EL (cell line): Measurements from ENCODE around the gene ZBTB37.
"Not testable (repeated sequence)": the region's sequence is repeated elsewhere in the genome, so short reads cannot be mapped to it uniquely, and the experiment has no call there.

Experiments
- DNase-seq: peaks from one replicate; pipeline ENCODE4 v3.0.0-alpha.2; 2016

The ZBTB37 gene

GRCh38 chr1:173866413-173867115 lies 1.6 kb upstream of the ZBTB37 start:
- peak; percentile 20 for DNase-seq

GRCh38 chr1:173867141-173867752 lies 933 bp upstream of the ZBTB37 start:
- DNase-seq: no peak

GRCh38 chr1:173867753-173868265 lies 371 bp upstream of the ZBTB37 start, which contains the start of gene GAS5:
GAS5 (minus strand) TSS chr1:173867989.
- peak; percentile 100 for DNase-seq

DNA sequence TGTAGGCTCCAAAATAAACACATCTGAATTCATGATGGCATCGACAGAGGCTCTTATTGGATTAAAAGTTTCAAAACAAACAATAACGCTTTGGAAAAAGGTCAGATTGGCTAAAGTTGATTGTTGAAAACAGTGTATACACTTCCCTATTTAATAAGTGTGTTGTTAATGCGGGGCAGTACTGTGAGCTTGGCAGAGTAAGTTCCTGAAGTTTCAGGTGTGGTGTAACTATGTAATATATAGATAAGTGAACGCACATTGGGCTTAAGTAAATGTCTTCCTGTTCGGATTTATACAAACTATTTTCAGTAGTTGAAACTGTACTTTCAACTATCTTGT lies 810 bp downstream of the ZBTB37 start:
- DNase-seq: no peak

GRCh38 chr1:173870252-173871075 lies 2.3 kb downstream of the ZBTB37 start:
- DNase-seq: no peak

DNA sequence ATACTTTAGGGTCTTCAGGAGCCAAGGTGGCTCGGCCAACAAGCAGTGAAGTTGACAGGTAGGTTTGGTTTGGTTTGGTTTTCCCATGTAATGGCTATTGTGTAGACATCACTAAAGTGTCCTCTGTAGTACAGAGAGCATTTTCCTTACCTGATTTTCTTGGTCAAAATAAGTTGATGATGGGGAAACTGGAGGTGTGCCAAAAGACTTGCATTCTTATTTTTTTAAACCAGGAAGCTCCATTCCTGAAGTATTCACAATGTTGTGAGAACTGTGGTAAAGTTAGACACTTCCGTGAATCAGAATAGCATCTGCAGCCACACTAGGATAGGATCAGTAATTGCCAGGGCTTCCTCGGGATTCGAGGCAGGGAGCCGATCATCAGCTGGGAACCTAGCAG lies 2.9 kb downstream of the ZBTB37 start:
- no peak for DNase-seq

GRCh38 chr1:173871500-173871899 lies 3.3 kb downstream of the ZBTB37 start:
- DNase-seq: no peak

GRCh38 chr1:173876732-173877131 lies 8.6 kb downstream of the ZBTB37 start:
- no peak for DNase-seq

DNA sequence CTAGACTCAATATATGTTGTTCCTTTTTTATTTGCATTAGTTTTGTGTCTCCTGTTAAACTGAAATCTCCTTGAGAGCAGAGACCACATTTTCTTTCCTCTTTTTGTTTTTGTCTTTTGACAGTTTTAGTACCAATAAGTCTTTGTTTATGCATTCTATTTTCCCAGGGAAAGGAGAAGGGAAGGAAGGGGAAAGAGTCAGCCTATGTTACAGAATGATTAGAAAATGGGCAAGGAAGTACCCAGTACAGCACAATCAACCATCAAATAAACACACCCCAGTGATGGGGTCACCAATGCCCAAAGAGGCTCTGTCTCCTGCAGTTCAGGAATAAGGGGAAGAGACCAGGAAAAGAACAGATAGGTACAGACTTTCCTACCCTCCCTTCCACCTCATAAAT lies 10.1 kb downstream of the ZBTB37 start:
- DNase-seq: no peak

GRCh38 chr1:173881117-173881516 lies 12.9 kb downstream of the ZBTB37 start:
- DNase-seq: not testable (repeated sequence)

DNA sequence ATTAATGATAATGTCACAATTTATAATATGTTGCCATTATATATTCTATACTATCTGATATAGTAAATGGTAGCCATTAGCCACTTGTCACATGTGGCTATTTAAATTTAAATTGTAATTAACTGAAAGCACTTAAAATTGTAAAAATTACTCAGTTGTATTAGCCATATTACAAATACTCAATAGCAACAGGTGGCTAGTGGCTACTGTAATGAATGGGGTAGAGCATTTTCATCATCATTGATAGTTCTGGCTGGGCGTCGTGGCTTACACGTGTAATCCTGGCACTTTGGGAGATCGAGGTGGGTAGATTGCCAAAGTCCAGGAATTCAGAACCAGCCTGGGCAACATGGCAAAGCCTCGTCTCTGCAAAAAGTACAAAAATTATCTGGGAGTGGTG lies 16.5 kb downstream of the ZBTB37 start:
- DNase-seq: no peak

DNA sequence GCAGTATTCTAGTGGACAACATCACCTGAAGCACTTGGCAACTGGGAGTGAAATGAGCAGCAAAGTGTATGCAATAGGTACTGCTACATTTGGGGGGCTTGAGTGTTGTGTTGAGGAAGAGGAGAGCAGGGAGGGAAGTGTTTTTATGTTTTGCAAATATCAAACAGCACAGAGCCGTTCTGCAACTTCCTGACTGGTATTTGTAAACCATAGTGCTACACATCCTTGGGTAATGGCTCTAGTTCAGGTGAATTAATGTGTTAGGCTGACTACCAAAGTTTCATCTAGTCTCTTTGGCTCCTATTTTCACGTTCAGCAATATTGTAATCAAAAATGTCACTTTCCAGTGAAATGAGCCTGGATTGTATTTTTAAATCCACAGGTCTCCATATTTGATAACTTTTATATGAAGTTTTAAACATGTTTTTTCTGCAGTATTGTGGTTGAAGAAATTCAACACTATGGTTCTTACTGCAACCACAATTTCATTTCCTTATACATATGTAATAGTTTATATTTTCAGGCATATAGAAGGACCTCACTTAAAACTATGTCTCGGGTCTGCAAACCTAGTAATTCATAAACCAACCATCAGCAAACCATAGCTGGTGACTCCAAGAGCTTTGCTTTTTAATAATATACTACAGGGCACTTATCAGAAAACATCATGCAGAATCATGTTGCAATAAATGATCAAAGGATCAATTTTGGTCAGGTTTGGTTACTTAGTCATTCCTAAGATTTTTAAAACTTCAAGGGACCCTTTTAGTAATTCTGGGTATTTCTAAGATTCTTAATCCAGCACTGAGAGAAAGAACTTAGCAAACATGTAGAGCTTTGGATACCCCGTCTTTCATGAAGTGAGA lies 18.8 kb downstream of the ZBTB37 start:
- DNase-seq: no peak

- no peak for DNase-seq
These were observed 19.4 kb downstream of the ZBTB37 start for GRCh38 chr1:173887627-173888026.

GRCh38 chr1:173888749-173889148 lies 20.6 kb downstream of the ZBTB37 start:
- no peak for DNase-seq

DNA sequence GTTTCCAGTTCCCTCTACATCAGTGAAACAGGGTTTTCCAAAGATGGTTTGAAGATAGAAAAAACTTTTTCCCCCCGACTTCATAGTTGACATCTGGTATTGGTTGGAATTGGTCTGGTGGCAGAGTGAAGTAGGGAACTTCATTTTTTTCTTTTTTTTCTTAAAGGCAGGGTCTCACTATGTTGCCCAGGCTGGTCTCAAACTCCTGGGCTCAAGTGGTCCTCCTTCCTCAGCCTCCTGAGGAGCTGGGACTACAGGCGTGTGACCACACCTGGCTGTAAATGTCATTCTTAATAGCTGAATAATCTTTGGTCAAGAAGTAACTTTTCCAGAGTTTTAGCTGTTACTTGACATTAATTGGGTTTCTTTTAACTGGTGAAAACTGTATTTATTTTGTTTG lies 21.7 kb downstream of the ZBTB37 start:
- DNase-seq: no peak

- no peak for DNase-seq
These were observed 25.4 kb downstream of the ZBTB37 start for GRCh38 chr1:173893611-173894010.

DNA sequence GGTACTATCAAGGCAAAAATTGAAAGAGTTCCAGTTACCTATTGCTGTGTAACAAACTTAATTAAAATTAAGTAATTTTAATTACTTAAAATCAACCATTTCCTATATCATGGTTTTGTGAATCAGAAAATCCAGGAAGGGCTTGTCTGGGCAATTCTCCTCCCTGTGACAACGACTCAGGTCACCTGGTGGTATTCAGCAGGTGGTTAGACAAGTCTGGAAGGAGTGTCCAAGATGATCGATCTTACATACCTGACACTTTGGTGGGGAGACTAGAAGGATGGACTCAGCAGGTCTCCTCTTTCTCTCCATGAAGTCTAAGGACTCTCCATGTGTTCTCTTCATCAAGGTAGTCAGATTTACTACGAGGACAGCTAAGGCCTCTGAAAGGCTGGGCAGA lies 26.0 kb downstream of the ZBTB37 start:
- DNase-seq: no peak

DNA sequence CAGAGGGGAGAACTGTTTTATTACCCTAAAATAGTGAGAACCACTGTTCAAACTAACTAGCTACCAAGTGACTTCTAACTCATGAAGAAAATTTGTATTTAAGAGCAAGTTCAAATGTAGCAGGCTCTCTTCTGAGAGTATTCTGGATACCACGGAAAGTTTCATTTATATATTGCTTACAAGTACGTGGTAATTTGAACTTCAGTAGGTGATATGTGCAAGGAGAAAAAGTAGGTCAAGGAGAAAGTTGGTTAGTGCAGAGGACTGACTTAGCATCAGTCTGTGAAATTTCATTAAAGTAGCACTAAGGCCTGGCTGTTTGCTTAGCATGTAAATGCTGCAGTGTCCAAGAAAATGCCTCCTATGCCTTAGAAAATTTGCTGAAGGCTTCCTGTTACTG lies 32.2 kb downstream of the ZBTB37 start:
- DNase-seq: no peak

DNA sequence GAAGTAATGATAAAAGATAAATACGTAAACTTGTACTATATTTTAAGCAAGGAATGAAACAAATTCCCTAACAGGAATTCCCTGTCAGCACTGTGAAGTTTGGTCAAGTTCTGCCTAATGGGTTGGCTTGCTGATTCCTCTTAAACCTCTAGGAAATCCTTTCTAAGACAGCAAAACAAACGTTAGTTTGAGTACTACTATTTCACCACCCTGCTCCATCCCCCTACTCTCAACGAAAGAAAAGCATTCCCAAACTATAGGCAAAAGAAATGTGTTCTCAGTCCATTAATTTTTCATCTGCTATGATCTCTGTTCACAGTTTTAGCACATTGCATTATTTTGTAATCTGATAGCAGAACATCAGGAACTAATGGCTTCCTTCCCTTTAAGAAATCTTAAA lies 32.8 kb downstream of the ZBTB37 start:
- no peak for DNase-seq

- no peak for DNase-seq
These were observed 35.8 kb downstream of the ZBTB37 start for GRCh38 chr1:173903827-173904531.

- no peak for DNase-seq
These were observed 44.9 kb downstream of the ZBTB37 start for GRCh38 chr1:173913111-173913510.

DNA sequence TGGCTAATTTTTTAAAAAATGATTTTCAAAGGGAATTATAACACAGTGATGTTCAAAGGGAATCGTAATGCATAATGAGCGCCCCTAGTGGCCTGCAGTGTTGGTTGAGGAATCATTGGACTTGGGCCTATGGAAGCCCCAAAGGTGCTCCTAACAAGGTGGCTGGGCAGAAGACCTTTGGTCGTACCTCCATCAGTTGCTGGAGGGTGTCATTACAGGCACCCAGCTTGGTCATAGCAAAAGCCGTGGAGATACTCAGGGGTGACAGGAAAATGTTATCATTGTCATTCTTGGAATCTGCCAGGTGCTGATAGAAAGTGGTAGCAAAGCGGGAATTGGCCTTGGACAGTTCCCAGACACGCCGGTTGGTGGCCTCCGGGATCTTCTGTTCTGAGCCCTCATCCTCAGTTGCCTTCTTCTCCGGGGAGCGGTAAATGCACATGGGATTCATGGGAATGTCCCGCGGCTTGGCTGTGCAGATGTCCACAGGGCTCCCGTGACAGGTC lies 46.2 kb downstream of the ZBTB37 start:
- DNase-seq: peak; percentile 21
